SU-DHL-6 (cell line): ENCODE measurements around the gene MTX3.

Experiments
- H2AFZ ChIP-seq: fragments of 200-600 bp; sonication (generic); 2 replicates; pipeline ENCODE4 v1.6.1; 2014; ENCODE audit warnings: low read depth, mild to moderate bottlenecking, moderate library complexity, mixed read lengths, antibody characterized with exemption, low read length; ENCODE audit not compliant: severe bottlenecking
- H3F3A ChIP-seq: fragments of 200-600 bp; shearing (Covaris generic); 2 replicates; pipeline ENCODE4 v1.6.0; 2016; ENCODE audit warnings: antibody characterized with exemption, mild to moderate bottlenecking; ENCODE audit not compliant: insufficient read depth
- H3K27ac ChIP-seq: fragments of 200-600 bp; sonication (generic); 2 replicates; pipeline ENCODE4 v1.5.1; 2016; ENCODE audit warnings: low read depth, mild to moderate bottlenecking, low read length, moderate library complexity, mixed read lengths
- H3K27me3 ChIP-seq: fragments of 200-600 bp; sonication (generic), shearing (Covaris generic); 2 replicates; pipeline ENCODE4 v1.6.0; 2014; ENCODE audit warnings: mild to moderate bottlenecking, low read length
- H3K36me3 ChIP-seq: fragments of 200-600 bp; sonication (generic); 2 replicates; pipeline ENCODE4 v1.6.1; 2014; ENCODE audit warnings: mild to moderate bottlenecking, low read length, mixed read lengths
- H3K4me2 ChIP-seq: fragments of 300-600, 200-600 bp; shearing (Covaris generic), sonication (generic); 2 replicates; pipeline ENCODE4 v1.6.0; 2014; ENCODE audit warnings: low read length, low read depth, mild to moderate bottlenecking; ENCODE audit not compliant: poor library complexity, severe bottlenecking
- H3K4me3 ChIP-seq: fragments of 200-600 bp; sonication (generic); 2 replicates; pipeline ENCODE4 v1.5.1; 2014; ENCODE audit warnings: antibody characterized with exemption, low read length, mild to moderate bottlenecking, mixed read lengths; ENCODE audit not compliant: insufficient read depth, poor library complexity, severe bottlenecking
- H3K79me2 ChIP-seq: fragments of 200-600 bp; sonication (generic); 2 replicates; pipeline ENCODE4 v1.6.1; 2014; ENCODE audit warnings: mild to moderate bottlenecking, low read length, moderate library complexity; ENCODE audit not compliant: insufficient read depth
- H3K9ac ChIP-seq: fragments of 200-600 bp; sonication (generic); 2 replicates; pipeline ENCODE4 v1.7.0; 2014; ENCODE audit warnings: mild to moderate bottlenecking, low read length
- H3K9me2 ChIP-seq: fragments of 200-600 bp; sonication (generic); replicated peaks from 2 replicates; pipeline ENCODE4 v1.6.1; 2014; ENCODE audit warnings: low read length; ENCODE audit not compliant: insufficient read depth
- H3K9me3 ChIP-seq: fragments of 200-600 bp; sonication (generic); 2 replicates; pipeline ENCODE4 v1.6.1; 2014; ENCODE audit warnings: low read length, mixed read lengths; ENCODE audit not compliant: insufficient read depth
- H4K20me1 ChIP-seq: fragments of 200-600 bp; sonication (generic); 2 replicates; pipeline ENCODE4 v1.6.1; 2014; ENCODE audit warnings: low read depth, mild to moderate bottlenecking, antibody characterized with exemption, low read length, moderate library complexity, mixed read lengths
- CTCF ChIP-seq: fragments of 200-600 bp; sonication (generic); IDR thresholded peaks from one replicate; pipeline ENCODE4 v1.5.1; 2017; ENCODE audit warnings: antibody characterized with exemption, mild to moderate bottlenecking, low read length, moderate library complexity; ENCODE audit not compliant: insufficient read depth, poor library complexity, severe bottlenecking
- EZH2phosphoT487 ChIP-seq: fragments of 200-600 bp; sonication (generic), shearing (Covaris generic); conservative IDR thresholded peaks from 2 replicates; pipeline ENCODE4 v1.6.1; 2018; ENCODE audit warnings: mild to moderate bottlenecking, antibody characterized with exemption, low read length, moderate library complexity, mixed read lengths

MTX3 gene

GRCh38 chr5:79990598-79991507, at the start of gene MTX3:
Gene MTX3 (minus strand): TSS chr5:79991262. CDS start chr5:79991238, 24 bp downstream.
- Histone ChIP-seq H3K27ac (peak within 1 kb of the TSS; percentile 72), H3K27me3 (no peaks in the 10 kb centered on the region), H3K9me2 (no peaks in the 10 kb centered on the region), H2AFZ (peak within 1 kb of the TSS; percentile 68), H3K9ac (peak within 1 kb of the TSS; percentile 76), H3K4me3 (peak within 1 kb of the TSS; percentile 66), H3K36me3 (peaks cover 10% of the 10 kb centered on the region; the same call in 1 of the 2 replicates), H3K4me2 (peak within 1 kb of the TSS; percentile 74), H3F3A (peaks cover 8% of the 10 kb centered on the region; the same call in 1 of the 2 replicates), H3K9me3 (no peaks in the 10 kb centered on the region), H3K79me2 (peaks cover 17% of the 10 kb centered on the region; the same call in 1 of the 2 replicates), H4K20me1 (no peaks in the 10 kb centered on the region)
- no peak for TF ChIP-seq EZH2phosphoT487

- Histone ChIP-seq H3K9me2 (no peaks in the 10 kb centered on the region), H4K20me1 (no peaks in the 10 kb centered on the region), H2AFZ (no peak overlapping the region), H3K4me3 (no peak overlapping the region), H3K4me2 (no peak overlapping the region), H3K79me2 (no peaks in the 10 kb centered on the region), H3F3A (no peaks in the 10 kb centered on the region), H3K9ac (no peak overlapping the region), H3K36me3 (no peaks in the 10 kb centered on the region), H3K9me3 (no peaks in the 10 kb centered on the region), H3K27me3 (no peaks in the 10 kb centered on the region), H3K27ac (no peak overlapping the region)
- no peak for TF ChIP-seq CTCF
- no peak for TF ChIP-seq EZH2phosphoT487
Measured at GRCh38 chr5:80039650-80040049, 48.6 kb upstream of the MTX3 start.

GRCh38 chr5:80037366-80037765, 46.3 kb upstream of the MTX3 start:
- Histone ChIP-seq H3K9me3 (no peaks in the 10 kb centered on the region), H4K20me1 (no peaks in the 10 kb centered on the region), H3K9me2 (no peaks in the 10 kb centered on the region), H3K4me2 (no peak overlapping the region), H3K4me3 (no peak overlapping the region), H3K36me3 (no peaks in the 10 kb centered on the region), H3K9ac (no peak overlapping the region), H3K27me3 (no peaks in the 10 kb centered on the region), H2AFZ (no peak overlapping the region), H3K79me2 (no peaks in the 10 kb centered on the region), H3K27ac (no peak overlapping the region), H3F3A (no peaks in the 10 kb centered on the region)
- TF ChIP-seq EZH2phosphoT487 (no peak), CTCF (no peak)

GRCh38 chr5:80036615-80037014, 45.6 kb upstream of the MTX3 start:
- H3K79me2 ChIP-seq, result no peaks in the 10 kb centered on the region
- no peaks in the 10 kb centered on the region for H3K36me3 ChIP-seq
- H3F3A ChIP-seq, result no peaks in the 10 kb centered on the region
- no peaks in the 10 kb centered on the region for H3K27me3 ChIP-seq
- no peaks in the 10 kb centered on the region for H3K9me2 ChIP-seq
- no peak for TF ChIP-seq EZH2phosphoT487
- no peak for TF ChIP-seq CTCF
- no peak overlapping the region for H3K4me3 ChIP-seq
- H3K9ac ChIP-seq, result no peak overlapping the region
- no peaks in the 10 kb centered on the region for H4K20me1 ChIP-seq
- no peaks in the 10 kb centered on the region for H3K9me3 ChIP-seq
- H3K4me2 ChIP-seq, result no peak overlapping the region
- no peak overlapping the region for H2AFZ ChIP-seq
- H3K27ac ChIP-seq, result no peak overlapping the region
